HG03095 (cell line): ENCODE results near the gene DNAH8.
A peak's percentile ranks its signal among the peaks of the same experiment; 100 is the strongest.
"Not testable (repeated sequence)": the region's sequence is repeated elsewhere in the genome, so short reads cannot be mapped to it uniquely, and the experiment has no call there.

Source experiments
- ATAC-seq: cut with Tn5 transposase; IDR thresholded peaks from one replicate; pipeline ENCODE4 v1.9.1; 2021; ENCODE audit warnings: moderate library complexity; ENCODE audit not compliant: unreplicated experiment

The DNAH8 gene

DNA sequence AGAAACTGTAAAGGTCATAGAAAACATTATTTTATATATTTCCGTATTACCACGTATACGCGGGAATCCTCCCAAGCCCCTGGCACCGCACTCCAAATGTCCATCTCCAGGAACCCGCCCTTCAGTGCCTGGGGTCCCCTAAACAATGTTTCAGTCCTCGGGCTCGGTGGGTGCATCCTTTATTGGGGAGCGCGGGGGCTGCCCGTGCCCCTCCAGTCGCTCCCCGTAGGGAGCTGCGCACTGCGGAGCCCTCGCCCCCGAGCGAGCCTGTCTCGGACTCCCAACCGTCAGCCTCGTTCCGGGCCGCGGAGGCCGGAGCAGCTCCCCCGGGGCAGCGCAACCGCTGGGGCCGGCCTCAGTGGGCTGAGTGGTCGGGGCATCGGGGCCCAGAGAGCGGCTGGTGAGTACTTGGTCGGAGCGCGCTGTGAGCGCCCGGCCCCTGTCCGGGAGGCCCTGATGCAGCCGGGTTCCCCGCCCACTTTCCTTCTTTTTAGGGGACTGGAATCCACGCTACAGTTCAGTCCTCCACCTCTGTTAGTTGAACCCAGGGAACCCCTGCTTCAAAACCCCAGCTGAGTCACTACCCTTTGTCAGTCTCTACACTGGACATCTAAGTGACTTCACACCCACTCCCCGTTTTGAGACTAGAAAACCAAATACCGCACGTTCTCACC is at the start of gene DNAH8:
Gene DNAH8 (plus strand): TSS at position 296 of the 674 bp plus-strand sequence. CDS start 7,499 bp downstream, outside the sequence.
- no peak for ATAC-seq

- peak; percentile 59 for ATAC-seq
Measured at GRCh38 chr6:38671885-38672467, 43.1 kb upstream of the DNAH8 start.

DNA sequence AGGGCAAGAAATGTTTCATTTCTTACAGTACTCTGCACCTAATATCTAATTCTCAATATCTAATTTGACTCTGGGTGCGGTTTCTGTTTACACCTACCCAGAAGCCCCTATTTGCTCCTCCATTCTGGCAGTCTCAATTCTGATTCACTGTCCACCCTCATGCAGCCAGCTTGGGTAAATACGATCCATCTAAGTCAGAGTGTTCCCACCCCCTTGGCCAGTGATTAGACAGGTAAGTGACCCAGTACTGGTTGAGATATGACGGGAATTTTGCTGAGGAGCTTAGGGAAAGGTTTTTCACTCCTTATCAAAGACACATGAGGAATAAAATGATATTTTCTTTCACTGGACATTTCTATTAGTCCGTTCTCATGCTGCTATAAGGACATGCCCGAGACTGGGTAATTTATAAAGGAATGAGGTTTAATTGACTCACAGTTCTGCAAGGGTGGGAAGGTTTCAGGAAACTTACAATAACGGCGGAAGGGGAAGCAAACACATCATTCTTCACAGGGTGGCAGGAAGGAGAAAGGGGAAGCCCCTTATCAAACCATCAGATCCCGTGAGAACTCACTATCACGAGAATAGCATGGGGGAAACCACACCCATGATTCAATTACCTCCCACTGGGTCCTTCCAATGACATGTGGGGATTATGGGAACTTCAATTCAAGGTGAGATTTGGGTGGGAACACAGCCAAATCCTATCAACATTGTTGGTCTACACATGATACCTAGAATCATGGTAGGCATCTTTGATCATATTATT is 41.5 kb upstream of the DNAH8 start:
- ATAC-seq = no peak

GRCh38 chr6:38676236-38676973 is 38.7 kb upstream of the DNAH8 start:
- no peak for ATAC-seq

GRCh38 chr6:38676974-38677544 is 38.1 kb upstream of the DNAH8 start:
- no peak for ATAC-seq

DNA sequence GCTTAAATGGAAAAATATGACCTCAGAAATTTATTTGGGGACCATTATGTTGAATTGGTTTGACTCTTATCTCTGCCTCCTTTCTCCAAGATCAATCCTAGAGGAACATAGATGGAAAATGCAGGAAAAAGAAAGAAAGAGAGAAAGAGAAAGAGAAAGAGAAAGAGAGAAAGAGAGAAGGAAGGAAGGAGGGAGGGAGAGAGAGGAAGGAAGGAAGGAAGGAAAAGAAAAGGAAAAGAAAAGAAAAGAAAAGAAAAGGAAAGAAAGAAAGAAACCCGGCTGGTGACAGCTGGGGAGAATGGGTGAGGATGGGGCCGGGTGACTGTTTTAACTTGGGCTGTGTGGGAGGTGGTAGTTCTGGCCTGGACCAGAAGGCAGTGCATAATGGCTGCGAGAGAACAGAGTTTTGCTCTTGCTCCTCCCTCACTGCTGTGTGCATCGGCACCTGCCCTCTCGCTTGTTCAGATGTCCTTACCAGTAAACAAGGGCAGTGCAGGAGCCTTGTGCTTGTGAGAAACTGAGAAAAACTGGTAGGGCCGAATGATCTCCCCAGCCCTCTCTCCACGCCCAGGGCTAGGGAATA is 36.8 kb upstream of the DNAH8 start:
- no peak for ATAC-seq

DNA sequence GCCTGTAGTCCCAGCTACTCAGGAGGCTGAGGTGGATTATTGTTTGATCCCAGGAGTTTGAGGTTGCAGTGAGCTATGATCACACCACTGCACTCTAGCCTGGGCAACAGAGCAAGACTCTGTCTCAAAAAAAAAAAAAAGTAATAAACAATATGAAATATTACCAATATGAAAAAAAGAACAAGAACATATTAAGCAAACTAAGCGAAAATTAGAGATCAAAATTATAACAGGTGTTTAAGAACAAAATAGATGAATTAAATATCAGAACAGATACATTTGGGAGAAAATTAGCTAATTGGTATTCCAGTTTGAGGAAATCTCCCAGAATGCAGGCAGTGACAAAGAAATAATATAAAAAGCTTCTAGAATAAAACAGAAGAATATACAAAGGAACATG is 35.4 kb upstream of the DNAH8 start:
- no peak for ATAC-seq

- no peak for ATAC-seq
Measured at GRCh38 chr6:38681850-38682249, 33.3 kb upstream of the DNAH8 start.

DNA sequence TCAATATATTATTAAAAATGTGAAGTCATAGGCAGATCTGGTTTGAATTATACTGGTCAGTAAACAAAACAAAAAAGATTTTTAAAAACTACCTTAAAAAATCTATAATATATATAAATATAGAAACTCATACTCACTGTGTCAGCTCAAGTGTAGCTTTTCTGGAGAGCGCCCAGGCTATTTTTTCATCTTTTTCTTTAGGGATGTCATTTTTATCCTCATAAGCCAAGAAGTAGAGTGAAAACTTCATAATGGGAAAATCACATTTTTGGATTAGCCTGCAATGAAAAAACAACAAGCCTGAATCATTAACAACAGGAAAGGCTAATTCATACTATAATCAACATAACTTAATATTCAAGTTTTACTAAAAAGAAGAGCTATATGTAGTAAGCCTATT is 30.9 kb upstream of the DNAH8 start:
- ATAC-seq = no peak

GRCh38 chr6:38684904-38685303 is 30.2 kb upstream of the DNAH8 start:
- ATAC-seq = no peak

- no peak for ATAC-seq
Measured at GRCh38 chr6:38686270-38687042, 28.7 kb upstream of the DNAH8 start.

DNA sequence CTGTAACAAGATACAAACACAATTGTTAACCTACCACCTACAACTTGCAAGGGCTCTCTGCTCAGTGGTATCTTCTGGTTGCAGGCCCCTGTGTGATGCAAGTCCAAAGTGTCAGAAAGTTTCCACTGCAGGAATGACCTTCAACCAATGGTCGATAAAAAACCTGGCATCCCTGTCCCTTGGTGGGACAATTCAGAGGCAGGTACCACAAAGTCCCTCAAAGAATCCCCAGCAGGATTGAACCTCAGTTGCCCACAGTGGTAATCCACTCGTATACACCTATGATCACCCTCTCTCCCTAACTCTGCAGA is 28.1 kb upstream of the DNAH8 start:
- ATAC-seq = no peak

- no peak for ATAC-seq
Measured at GRCh38 chr6:38687549-38687948, 27.6 kb upstream of the DNAH8 start.

DNA sequence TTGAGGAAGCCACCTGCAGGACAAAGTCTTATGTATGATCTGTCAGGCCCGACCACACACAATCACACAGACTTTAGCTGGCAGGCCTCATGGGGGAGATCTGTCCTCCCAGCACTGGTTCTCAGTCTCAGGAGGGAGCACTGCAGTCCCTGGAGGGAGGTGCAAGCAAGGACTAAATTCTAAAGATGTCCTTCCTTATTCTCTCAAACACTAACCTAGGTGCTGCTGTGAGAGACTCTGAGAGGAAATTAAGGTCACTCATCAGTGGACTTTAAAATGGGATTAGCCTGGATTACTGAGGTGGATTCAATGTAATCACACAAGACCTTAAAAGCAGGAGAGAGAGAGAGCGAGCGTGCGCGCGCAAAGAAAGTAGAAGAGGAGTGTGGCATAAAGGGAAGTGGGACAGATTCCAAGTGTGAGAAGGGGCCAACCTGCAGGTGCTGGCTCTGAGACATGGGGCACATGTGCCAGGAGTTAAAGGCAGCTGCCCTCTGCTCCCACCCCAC is 26.5 kb upstream of the DNAH8 start:
- ATAC-seq = no peak

DNA sequence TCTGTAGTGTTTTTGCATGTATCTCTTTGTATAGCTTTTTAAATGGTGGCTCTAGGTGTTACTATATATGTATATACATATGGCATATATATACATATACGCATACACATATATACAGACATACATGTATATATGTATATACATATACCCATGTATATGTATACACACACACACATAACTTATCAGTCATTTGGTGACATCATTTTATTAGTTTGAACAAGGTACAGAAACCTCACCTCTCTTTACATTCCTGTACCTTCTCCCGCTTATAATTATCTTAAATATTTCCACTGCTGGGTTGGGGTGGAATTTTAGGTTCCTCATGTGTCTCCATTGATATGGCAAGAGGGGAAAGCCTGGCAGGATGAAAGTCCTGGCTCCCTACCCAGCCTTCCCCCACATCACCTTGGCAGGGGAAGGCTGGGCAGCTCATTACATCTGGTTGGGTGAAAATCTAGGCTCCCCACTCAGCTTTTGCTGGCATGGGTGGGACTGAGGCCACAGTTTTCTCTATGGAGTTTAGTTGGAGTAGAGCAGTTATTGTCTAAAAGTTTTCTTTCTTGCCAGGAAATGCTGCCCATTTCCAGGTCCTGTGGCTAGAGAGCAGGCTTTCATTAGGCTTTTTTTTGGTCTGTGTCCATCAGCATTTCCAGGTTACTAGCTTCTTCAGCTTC is 19.7 kb upstream of the DNAH8 start:
- no peak for ATAC-seq

DNA sequence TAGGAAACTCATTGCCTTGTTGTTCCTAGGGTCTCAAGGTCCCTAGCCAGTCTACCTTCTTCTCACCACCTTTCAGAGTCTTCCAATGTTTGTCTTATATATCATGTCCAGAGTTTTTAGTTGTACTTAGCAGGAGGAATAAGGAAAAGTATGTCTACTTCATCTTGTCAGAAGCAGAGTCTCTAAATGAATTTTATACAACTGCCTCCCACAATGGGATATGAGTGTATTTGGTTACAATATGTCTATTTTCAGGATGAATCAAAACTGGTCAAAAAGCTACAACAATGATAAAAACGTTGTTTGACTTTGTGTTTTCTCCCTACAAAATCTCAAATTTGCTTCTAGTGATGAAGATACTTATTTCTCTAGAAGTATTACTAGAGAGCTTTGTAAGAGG is 19.2 kb upstream of the DNAH8 start:
- no peak for ATAC-seq

GRCh38 chr6:38696345-38696744 is 18.8 kb upstream of the DNAH8 start:
- no peak for ATAC-seq

DNA sequence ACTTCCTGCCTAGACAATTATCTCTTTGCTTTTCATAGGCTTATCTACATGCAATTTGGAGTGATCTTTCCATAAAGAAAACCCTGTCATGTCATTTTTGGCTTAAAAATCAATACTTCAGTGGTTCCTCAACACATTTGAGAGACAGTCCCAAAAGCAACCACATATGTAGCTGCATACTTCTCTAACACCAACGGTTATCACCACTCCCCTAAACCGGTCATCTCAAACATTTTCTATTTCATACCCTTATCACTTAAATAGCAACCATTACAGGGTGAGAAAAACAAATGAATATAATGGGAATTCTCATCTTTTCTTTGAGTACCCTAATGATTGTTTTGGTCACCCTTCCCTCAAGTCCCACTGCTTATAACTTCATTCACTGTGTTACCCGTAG is 17.3 kb upstream of the DNAH8 start:
- ATAC-seq = no peak

DNA sequence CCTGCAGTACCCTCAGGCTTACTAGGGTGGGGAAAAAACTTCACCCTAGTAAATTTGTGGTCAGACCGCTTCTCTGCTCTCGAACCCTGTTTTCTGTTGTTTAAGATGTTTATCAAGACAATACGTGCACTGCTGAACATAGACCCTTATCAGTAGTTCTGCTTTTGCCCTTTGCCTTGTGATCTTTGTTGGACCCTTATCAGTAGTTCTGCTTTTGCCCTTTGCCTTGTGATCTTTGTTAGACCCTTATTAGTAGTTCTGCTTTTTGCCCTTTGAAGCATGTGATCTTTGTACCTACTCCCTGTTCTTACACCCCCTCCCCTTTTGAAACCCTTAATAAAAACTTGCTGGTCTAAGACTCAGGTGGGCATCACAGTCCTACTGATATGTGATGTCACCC is 15.4 kb upstream of the DNAH8 start:
- not testable (repeated sequence) for ATAC-seq
